ENCODE measurements around the gene NDUFS4.
"Not testable (repeated sequence)": the region's sequence is repeated elsewhere in the genome, so short reads cannot be mapped to it uniquely, and the experiment has no call there.

NDUFS4 gene

GRCh38 chr5:53575831-53576230 lies 15.4 kb downstream of the NDUFS4 start:
- DNase-seq, result no peak

- no peak for DNase-seq
Measured at GRCh38 chr5:53576674-53577073, 16.2 kb downstream of the NDUFS4 start.

GRCh38 chr5:53578854-53579253 lies 18.4 kb downstream of the NDUFS4 start:
- no peak for DNase-seq

- DNase-seq, result no peak
Measured at GRCh38 chr5:53580547-53580946, 20.1 kb downstream of the NDUFS4 start.

GRCh38 chr5:53582225-53582624 lies 21.8 kb downstream of the NDUFS4 start:
- DNase-seq, result no peak

GRCh38 chr5:53590759-53591158 lies 30.3 kb downstream of the NDUFS4 start:
- no peak for DNase-seq

- DNase-seq, result no peak
Measured at GRCh38 chr5:53594419-53594818, 34.0 kb downstream of the NDUFS4 start.

- no peak for DNase-seq
Measured at GRCh38 chr5:53597894-53598293, 37.5 kb downstream of the NDUFS4 start.

- no peak for DNase-seq
Measured at GRCh38 chr5:53601570-53601969, 41.1 kb downstream of the NDUFS4 start.

GRCh38 chr5:53603009-53603687 lies 42.7 kb downstream of the NDUFS4 start:
- DNase-seq, result no peak

- no peak for DNase-seq
Measured at GRCh38 chr5:53604309-53604708, 43.9 kb downstream of the NDUFS4 start.

- DNase-seq, result no peak
Measured at GRCh38 chr5:53607886-53608285, 47.4 kb downstream of the NDUFS4 start.

GRCh38 chr5:53608897-53609296 lies 48.5 kb downstream of the NDUFS4 start:
- DNase-seq, result not testable (repeated sequence)

- DNase-seq, result no peak
Measured at GRCh38 chr5:53613061-53613460, 52.6 kb downstream of the NDUFS4 start.

- no peak for DNase-seq
Measured at GRCh38 chr5:53613536-53613935, 53.1 kb downstream of the NDUFS4 start.

- DNase-seq, result no peak
Measured at GRCh38 chr5:53614376-53614885, 54.0 kb downstream of the NDUFS4 start.

- DNase-seq, result no peak
Measured at GRCh38 chr5:53616939-53617549, 56.6 kb downstream of the NDUFS4 start.

GRCh38 chr5:53631251-53631650 lies 70.8 kb downstream of the NDUFS4 start:
- DNase-seq, result no peak

- DNase-seq, result no peak
Measured at GRCh38 chr5:53642061-53642460, 81.6 kb downstream of the NDUFS4 start.

- DNase-seq, result no peak
Measured at GRCh38 chr5:53643445-53643844, 83.0 kb downstream of the NDUFS4 start.

- DNase-seq, result no peak
Measured at GRCh38 chr5:53645078-53645477, 84.6 kb downstream of the NDUFS4 start.

GRCh38 chr5:53649352-53649751 lies 88.9 kb downstream of the NDUFS4 start:
- DNase-seq, result no peak

GRCh38 chr5:53660573-53660972 lies 100.1 kb downstream of the NDUFS4 start:
- DNase-seq, result not testable (repeated sequence)

- DNase-seq, result not testable (repeated sequence)
Measured at GRCh38 chr5:53665313-53665712, 104.9 kb downstream of the NDUFS4 start.

GRCh38 chr5:53667621-53668020 lies 107.2 kb downstream of the NDUFS4 start:
- no peak for DNase-seq

Data from CD4-positive, alpha-beta T cell treated with Interleukin-1 beta for 1 hour (primary cell).